Measurements from ENCODE around the gene HOXD4. TPM values are rescaled to one million over a fixed set of nuclear protein-coding genes. Genes with fewer than 3 reads are reported as not detected.

The HOXD4 gene
- total RNA-seq, 4 donors from 2014 or later = 1.9 to 3.1 TPM; not detected in 2

- H3K36me3 ChIP-seq = no peaks in the 10 kb centered on the region
- 7% methylated on average over 22 of the region's 22 CpGs for WGBS
- DNase-seq (ENCODE audit: low spot score in 2 of 2) = no peak
- H3K4me3 ChIP-seq = peak overlapping the region; percentile 15
- H3K9me3 ChIP-seq = no peaks in the 10 kb centered on the region
- peaks cover 98% of the 10 kb centered on the region for H3K27me3 ChIP-seq
- H3K27ac ChIP-seq = no peak overlapping the region
- TF ChIP-seq EP300 (IDR thresholded peaks at IDR 0.05) (no peak), POLR2AphosphoS5 (IDR thresholded peaks at IDR 0.05) (no peak), CTCF (IDR thresholded peaks at IDR 0.05) (no peak), POLR2A (IDR thresholded peaks at IDR 0.05) (no peak)
- H3K4me1 ChIP-seq = peaks cover 54% of the 10 kb centered on the region
Observed at GRCh38 chr2:176161825-176162626, 10.7 kb downstream of the HOXD4 start.

DNA sequence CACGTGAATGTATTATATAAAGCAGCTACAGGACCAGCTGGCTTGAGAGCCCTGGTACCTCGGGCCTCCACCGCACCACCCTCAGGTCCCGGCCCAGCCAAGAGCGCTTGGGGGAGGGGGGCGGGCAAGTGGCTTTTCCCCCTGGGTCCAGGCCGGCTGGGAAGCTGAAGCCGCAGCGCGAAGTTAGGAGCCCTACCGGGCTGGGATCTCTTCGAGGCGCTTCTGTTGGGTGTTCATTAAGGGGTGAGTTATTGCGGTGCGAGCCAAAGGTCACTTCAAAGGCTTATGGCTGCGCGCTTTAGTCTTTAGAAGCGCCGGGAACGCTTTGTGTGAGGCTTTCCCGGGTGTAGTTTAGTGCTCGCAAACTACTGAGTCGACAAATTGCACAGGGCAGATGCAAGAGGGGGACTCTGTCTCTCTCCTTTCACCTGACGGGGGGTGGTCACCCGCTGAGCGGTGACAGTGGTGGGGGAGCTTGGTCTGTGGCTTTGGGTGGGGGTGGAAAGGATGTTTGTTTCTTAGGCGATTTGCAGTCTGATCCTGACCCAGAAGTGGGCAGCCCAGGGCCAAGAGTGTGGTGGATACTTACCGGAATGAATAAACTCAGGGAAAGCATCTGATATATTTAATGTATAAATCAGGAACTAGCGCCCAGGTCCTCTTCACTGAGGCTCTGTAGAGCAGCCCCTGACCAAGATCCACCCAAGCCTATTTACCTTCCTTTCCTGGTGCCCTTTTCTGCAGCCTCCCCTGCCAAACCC is 11.7 kb downstream of the HOXD4 start:
- 47% methylated on average over 27 of the region's 29 CpGs for WGBS
- Histone ChIP-seq H3K4me3 (no peak overlapping the region), H3K4me1 (peaks cover 44% of the 10 kb centered on the region), H3K27me3 (peaks cover 98% of the 10 kb centered on the region), H3K36me3 (no peaks in the 10 kb centered on the region), H3K27ac (no peak overlapping the region), H3K9me3 (no peaks in the 10 kb centered on the region)
- no peak for DNase-seq (ENCODE audit: low spot score in 2 of 2)
- TF ChIP-seq POLR2A (IDR thresholded peaks at IDR 0.05) = no peak
- no peak for TF ChIP-seq CTCF (IDR thresholded peaks at IDR 0.05)
- TF ChIP-seq EP300 (IDR thresholded peaks at IDR 0.05) = no peak
- TF ChIP-seq POLR2AphosphoS5 (IDR thresholded peaks at IDR 0.05) = no peak

DNA sequence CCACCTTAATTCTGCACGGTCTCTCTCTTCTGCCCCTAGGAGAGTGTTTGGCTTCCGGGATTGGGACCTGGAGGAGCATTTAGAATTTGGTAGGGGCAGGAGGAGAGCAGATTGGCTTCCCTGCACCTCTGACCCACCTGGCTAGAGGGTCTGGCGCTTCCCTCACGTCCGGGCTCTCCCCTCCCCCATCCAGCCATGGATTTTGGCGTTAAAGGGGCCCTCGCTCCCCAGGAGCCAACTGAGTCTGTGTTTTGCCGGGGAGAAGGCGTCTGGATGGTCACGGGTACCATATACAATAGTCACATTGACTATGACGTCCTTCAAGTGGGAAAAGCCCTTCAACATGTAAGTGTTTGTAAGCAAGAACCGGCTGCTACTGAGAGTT is 12.3 kb downstream of the HOXD4 start:
- H3K27me3 ChIP-seq = peaks cover 98% of the 10 kb centered on the region
- H3K4me3 ChIP-seq = no peak overlapping the region
- peaks cover 38% of the 10 kb centered on the region for H3K4me1 ChIP-seq
- 40% methylated on average over 12 of the region's 12 CpGs for WGBS
- H3K27ac ChIP-seq = no peak overlapping the region
- no peaks in the 10 kb centered on the region for H3K36me3 ChIP-seq
- TF ChIP-seq EP300 (IDR thresholded peaks at IDR 0.05) = no peak
- TF ChIP-seq POLR2A (IDR thresholded peaks at IDR 0.05) = no peak
- no peak for TF ChIP-seq CTCF (IDR thresholded peaks at IDR 0.05)
- no peak for TF ChIP-seq POLR2AphosphoS5 (IDR thresholded peaks at IDR 0.05)
- DNase-seq (ENCODE audit: low spot score in 2 of 2) = no peak
- H3K9me3 ChIP-seq = no peaks in the 10 kb centered on the region

DNA sequence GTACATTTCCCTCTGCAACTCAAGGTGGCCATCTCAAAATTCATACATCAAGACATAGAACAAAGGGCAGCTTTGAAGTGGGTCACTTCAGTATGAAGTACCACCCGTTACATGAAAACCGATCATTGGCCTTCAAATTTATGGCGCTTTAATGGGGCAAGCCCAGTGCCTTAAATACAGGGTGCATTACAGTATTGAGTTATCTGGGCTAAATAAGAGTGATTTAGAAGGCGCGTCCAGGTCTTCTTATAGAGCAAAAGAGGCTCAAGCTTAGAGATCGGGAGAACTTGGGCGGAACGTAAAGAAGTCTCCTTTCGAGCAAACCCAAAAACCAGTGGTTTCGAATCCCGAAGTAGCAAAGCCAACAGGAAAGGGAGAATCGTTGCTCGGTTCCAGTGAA is 12.9 kb downstream of the HOXD4 start:
- Histone ChIP-seq H3K4me3 (no peak overlapping the region), H3K4me1 (peaks cover 33% of the 10 kb centered on the region), H3K27me3 (peaks cover 98% of the 10 kb centered on the region), H3K36me3 (no peaks in the 10 kb centered on the region), H3K9me3 (no peaks in the 10 kb centered on the region), H3K27ac (no peak overlapping the region)
- no peak for DNase-seq (ENCODE audit: low spot score in 2 of 2)
- TF ChIP-seq POLR2AphosphoS5 (IDR thresholded peaks at IDR 0.05) (no peak), CTCF (IDR thresholded peaks at IDR 0.05) (no peak), EP300 (IDR thresholded peaks at IDR 0.05) (no peak), POLR2A (IDR thresholded peaks at IDR 0.05) (no peak)
- WGBS = 60% methylated on average over 13 of the region's 13 CpGs

All from suprapubic skin (tissue), 4 donors.